ENCODE data around the gene HSD17B12.

Gene HSD17B12

DNA sequence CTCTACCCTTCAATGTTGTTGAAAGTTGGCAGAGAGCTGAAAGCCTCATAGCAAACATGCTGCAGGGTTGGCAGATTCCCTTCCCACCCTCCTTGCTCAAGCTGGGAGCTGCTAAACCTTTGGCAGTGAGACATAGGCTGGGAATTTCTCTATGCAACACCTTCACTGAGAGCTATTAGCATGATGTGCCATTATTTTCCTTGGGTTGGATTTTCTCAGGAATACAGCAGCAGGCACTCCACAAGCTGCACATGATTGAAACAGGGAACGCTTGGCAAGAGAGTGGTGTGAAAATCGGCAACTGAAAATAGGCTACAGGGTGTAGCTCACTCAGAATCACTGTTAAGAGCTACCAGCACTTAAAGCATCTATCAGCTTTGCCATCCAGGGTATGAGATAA lies 190.5 kb downstream of the HSD17B12 start:
- no peak for DNase-seq (ENCODE audit: low read depth)

DNA sequence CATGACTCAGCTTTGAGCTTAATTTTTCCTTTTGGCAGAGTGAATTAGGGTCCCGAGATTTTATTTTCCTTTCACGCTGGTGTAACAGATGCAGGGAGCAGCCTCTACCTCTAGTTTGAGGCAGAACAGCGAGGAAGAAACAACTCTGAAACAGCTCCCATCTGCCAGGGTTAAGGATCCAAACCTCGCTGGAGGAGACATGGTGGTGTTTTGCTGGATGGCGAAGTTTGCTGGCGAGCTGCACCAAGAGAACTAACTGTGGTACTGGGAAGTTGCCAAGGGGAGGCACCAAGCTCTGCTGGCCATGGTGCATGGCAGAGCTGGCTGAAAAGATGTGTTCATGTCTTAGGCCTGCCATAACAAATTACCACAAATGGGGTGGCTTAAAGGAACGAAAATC lies 192.5 kb downstream of the HSD17B12 start:
- DNase-seq (ENCODE audit: low read depth), result no peak

- DNase-seq (ENCODE audit: low read depth), result no peak
Observed at GRCh38 chr11:43874078-43874477, 193.5 kb downstream of the HSD17B12 start.

GRCh38 chr11:43874738-43875137 lies 194.2 kb downstream of the HSD17B12 start:
- no peak for DNase-seq (ENCODE audit: low read depth)

GRCh38 chr11:43879789-43880639 lies 199.5 kb downstream of the HSD17B12 start:
- no peak for DNase-seq (ENCODE audit: low read depth)

- peak; percentile 81 for DNase-seq (ENCODE audit: low read depth)
Observed at GRCh38 chr11:43880640-43881159, 200.2 kb downstream of the HSD17B12 start, which contains the start of gene ALKBH3. ALKBH3 (plus strand) TSS chr11:43880831; CDS start chr11:43882653, 1,822 bp downstream.

DNA sequence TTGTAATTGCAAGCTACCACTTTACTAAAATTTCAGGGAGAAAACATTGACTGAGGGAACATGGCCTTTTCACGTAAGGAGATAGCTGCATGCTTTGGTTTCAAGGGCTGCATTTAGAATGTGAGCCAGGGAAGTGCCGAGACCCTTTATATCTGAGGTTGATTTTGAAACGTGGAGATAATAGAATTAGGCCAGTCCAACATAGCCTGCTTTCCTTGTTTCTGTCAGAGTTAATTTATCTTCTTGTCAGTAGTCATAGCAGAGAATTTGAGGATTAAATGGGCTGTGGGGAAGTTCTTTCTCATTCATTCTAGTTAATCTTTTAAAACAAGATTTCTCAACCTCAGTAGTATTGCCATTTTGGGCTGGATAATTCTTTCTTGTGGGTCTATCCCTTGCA lies 212.3 kb downstream of the HSD17B12 start:
- DNase-seq (ENCODE audit: low read depth), result no peak

GRCh38 chr11:43894546-43894945 lies 214.0 kb downstream of the HSD17B12 start:
- no peak for DNase-seq (ENCODE audit: low read depth)

- no peak for DNase-seq (ENCODE audit: low read depth)
Observed at GRCh38 chr11:43895601-43896000, 215.1 kb downstream of the HSD17B12 start.

- DNase-seq (ENCODE audit: low read depth), result no peak
Observed at GRCh38 chr11:43898574-43898973, 218.0 kb downstream of the HSD17B12 start.

DNA sequence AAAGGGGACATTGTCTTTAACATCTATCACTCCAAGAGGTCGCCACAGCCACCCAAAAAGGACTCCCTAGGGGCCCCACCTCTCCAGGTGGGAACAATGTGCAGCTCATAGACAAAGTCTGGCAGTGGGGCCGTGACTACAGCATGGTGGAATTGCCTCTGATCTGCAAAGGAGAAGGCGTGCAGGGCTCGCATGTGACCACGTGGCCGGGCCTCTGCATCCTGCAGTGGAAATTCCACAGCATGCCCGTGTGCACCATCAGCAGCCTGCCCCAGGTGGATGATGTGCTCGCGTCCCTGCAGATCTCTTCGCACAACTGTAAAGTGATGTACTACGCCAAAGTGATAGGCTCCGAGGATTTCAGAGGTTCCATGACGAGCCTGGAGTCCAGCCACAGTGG lies 218.6 kb downstream of the HSD17B12 start:
- no peak for DNase-seq (ENCODE audit: low read depth)

GRCh38 chr11:43901551-43901950 lies 221.0 kb downstream of the HSD17B12 start:
- DNase-seq (ENCODE audit: low read depth), result no peak

DNA sequence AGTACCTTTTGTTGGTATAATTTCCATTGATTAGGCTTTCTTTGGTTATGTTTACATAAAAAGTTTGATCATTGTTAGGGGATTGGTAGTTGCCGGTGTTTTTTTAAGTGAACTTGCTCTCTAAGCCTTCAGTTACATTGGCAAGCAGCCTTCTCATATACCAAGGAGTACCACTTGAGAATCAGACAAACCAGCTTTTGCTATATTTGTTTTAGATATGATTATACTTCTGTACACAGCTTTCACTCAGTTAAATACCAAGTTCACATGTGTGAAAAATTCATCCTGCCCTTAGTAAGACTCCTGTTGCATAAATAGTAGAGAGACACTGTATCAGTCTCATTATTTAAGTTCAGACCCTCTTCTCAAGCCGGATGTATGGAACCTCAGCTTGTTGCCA lies 222.5 kb downstream of the HSD17B12 start:
- DNase-seq (ENCODE audit: low read depth), result no peak

GRCh38 chr11:43903969-43904368 lies 223.4 kb downstream of the HSD17B12 start:
- DNase-seq (ENCODE audit: low read depth), result no peak

GRCh38 chr11:43904742-43905535 lies 224.4 kb downstream of the HSD17B12 start:
- no peak for DNase-seq (ENCODE audit: low read depth)

GRCh38 chr11:43905813-43906241 lies 225.3 kb downstream of the HSD17B12 start:
- DNase-seq (ENCODE audit: low read depth), result no peak
